Nephron (organoid): ENCODE data around the gene DNMT3A.

Experiments used
- H3K27ac Mint-ChIP-seq, 3 experiments: 2 replicates each; pipeline ENCODE4 v1.8.0; 2020; ENCODE audit warnings: mixed read lengths in 3 of 3, mild to moderate bottlenecking in 2 of 3, moderate library complexity in 1 of 3
- H3K27me3 Mint-ChIP-seq: 2 replicates; pipeline ENCODE4 v1.8.0; 2021; ENCODE audit warnings: low read depth, mild to moderate bottlenecking, moderate library complexity, mixed read lengths
- H3K36me3 Mint-ChIP-seq: 2 replicates; pipeline ENCODE4 v1.8.0; 2020; ENCODE audit warnings: low read depth, mixed read lengths
- H3K4me1 Mint-ChIP-seq: 2 replicates; pipeline ENCODE4 v1.8.0; 2020; ENCODE audit warnings: mixed read lengths
- H3K4me3 Mint-ChIP-seq, 3 experiments: 2 replicates each; pipeline ENCODE4 v1.8.0; 2020; ENCODE audit warnings: mild to moderate bottlenecking in 3 of 3, mixed read lengths in 3 of 3, moderate library complexity in 2 of 3
- H3K9me3 Mint-ChIP-seq: 2 replicates; pipeline ENCODE4 v1.8.0; 2020; ENCODE audit warnings: mixed read lengths
- CTCF ChIP-seq, 3 experiments: fragments of 200-600 bp; sonication (generic); IDR thresholded peaks; one replicate each; pipeline ENCODE4 v1.5.0; 2021; ENCODE audit warnings: antibody characterized with exemption in 3 of 3; ENCODE audit not compliant: unreplicated experiment in 3 of 3

The DNMT3A gene

GRCh38 chr2:25347205-25347815, 5.6 kb upstream of the DNMT3A start:
- Mint-ChIP-seq H3K27me3 (peaks cover under 1% of the 10 kb centered on the region), H3K9me3 (no peaks in the 10 kb centered on the region), H3K4me1 (peaks cover 12% of the 10 kb centered on the region), H3K4me3 (peak overlapping the region in 2 of 3 experiments; percentile 2 to 31), H3K27ac (no peak overlapping the region), H3K36me3 (peaks cover 7% of the 10 kb centered on the region)
- TF ChIP-seq CTCF (IDR thresholded peaks at IDR 0.05; ENCODE audit: unreplicated experiment in 3 of 3): no peak

- peak overlapping the region; percentile 80 to 83 (median 82) for H3K4me3 Mint-ChIP-seq
- no peak for TF ChIP-seq CTCF (IDR thresholded peaks at IDR 0.05; ENCODE audit: unreplicated experiment in 3 of 3)
- H3K27me3 Mint-ChIP-seq: no peaks in the 10 kb centered on the region
- H3K36me3 Mint-ChIP-seq: peaks cover 7% of the 10 kb centered on the region
- peaks cover 26% of the 10 kb centered on the region for H3K4me1 Mint-ChIP-seq
- peak overlapping the region in 1 of 3 experiments; percentile 54 for H3K27ac Mint-ChIP-seq
- H3K9me3 Mint-ChIP-seq: no peaks in the 10 kb centered on the region
These were observed 1.6 kb upstream of the DNMT3A start for GRCh38 chr2:25343187-25343825.

- peak overlapping the region in 1 of 3 experiments; percentile 40 for H3K27ac Mint-ChIP-seq
- H3K36me3 Mint-ChIP-seq: peaks cover 6% of the 10 kb centered on the region
- H3K9me3 Mint-ChIP-seq: no peaks in the 10 kb centered on the region
- TF ChIP-seq CTCF (IDR thresholded peaks at IDR 0.05; ENCODE audit: unreplicated experiment in 3 of 3): peak; percentile 98 to 99 (median 99)
- H3K4me3 Mint-ChIP-seq: peak overlapping the region; percentile 80 to 83 (median 82)
- no peaks in the 10 kb centered on the region for H3K27me3 Mint-ChIP-seq
- peaks cover 25% of the 10 kb centered on the region for H3K4me1 Mint-ChIP-seq
These were observed 854 bp upstream of the DNMT3A start for GRCh38 chr2:25342372-25343186.

GRCh38 chr2:25341011-25341727, 556 bp downstream of the DNMT3A start:
- no peaks in the 10 kb centered on the region for H3K9me3 Mint-ChIP-seq
- no peak overlapping the region for H3K4me3 Mint-ChIP-seq
- H3K4me1 Mint-ChIP-seq: peaks cover 32% of the 10 kb centered on the region
- H3K27ac Mint-ChIP-seq: no peak overlapping the region
- no peaks in the 10 kb centered on the region for H3K27me3 Mint-ChIP-seq
- no peak for TF ChIP-seq CTCF (IDR thresholded peaks at IDR 0.05; ENCODE audit: unreplicated experiment in 3 of 3)
- peaks cover 3% of the 10 kb centered on the region for H3K36me3 Mint-ChIP-seq

- peak overlapping the region in 2 of 3 experiments; percentile 84 to 87 for H3K27ac Mint-ChIP-seq
- no peaks in the 10 kb centered on the region for H3K36me3 Mint-ChIP-seq
- H3K4me1 Mint-ChIP-seq: peaks cover 38% of the 10 kb centered on the region
- H3K27me3 Mint-ChIP-seq: no peaks in the 10 kb centered on the region
- no peak for TF ChIP-seq CTCF (IDR thresholded peaks at IDR 0.05; ENCODE audit: unreplicated experiment in 3 of 3)
- H3K4me3 Mint-ChIP-seq: peak overlapping the region; percentile 67 to 92 (median 84)
- no peaks in the 10 kb centered on the region for H3K9me3 Mint-ChIP-seq
These were observed 1.4 kb downstream of the DNMT3A start for GRCh38 chr2:25340181-25340921.
